H1 (cell line): Measurements from ENCODE around the gene LRWD1.

Experiments
- CBX5 ChIP-seq: fragments of 300-800, 300-1000 bp; sonication (generic); IDR thresholded peaks from 2 replicates; pipeline ENCODE4 v1.7.1; 2016; ENCODE audit warnings: antibody characterized with exemption, low read length, low read depth
- CEBPB ChIP-seq: IDR thresholded peaks from 2 replicates; pipeline ENCODE4 v1.6.1; 2012; ENCODE audit warnings: low read depth, low read length
- CHD2 ChIP-seq: IDR thresholded peaks from 2 replicates; pipeline ENCODE4 v1.6.1; 2012; ENCODE audit warnings: low read length, improper control_type of control experiment
- EP300 ChIP-seq, 2 experiments: IDR thresholded peaks; 1 replicate in 1 of 2; 2 replicates in 1 of 2; pipeline ENCODE4 v1.6.1; 2011 to 2012; ENCODE audit warnings: low read depth in 2 of 2, low read length in 2 of 2, mild to moderate bottlenecking in 2 of 2, borderline replicate concordance in 1 of 2, inconsistent platforms in 1 of 2, moderate library complexity in 1 of 2
- EZH2 ChIP-seq: fragments of 200-600 bp; sonication (generic); IDR thresholded peaks from 2 replicates; pipeline ENCODE4 v1.7.1; 2012; ENCODE audit warnings: low read depth, mild to moderate bottlenecking, moderate library complexity, low read length, inconsistent platforms; ENCODE audit not compliant: severe bottlenecking
- KDM1A ChIP-seq: fragments of 200-600, 300-600 bp; sonication (generic); IDR thresholded peaks from 2 replicates; pipeline ENCODE4 v1.7.1; 2016; ENCODE audit warnings: mild to moderate bottlenecking, low read length, borderline replicate concordance
- POLR2A ChIP-seq, 2 experiments: IDR thresholded peaks; 1 replicate in 1 of 2; 2 replicates in 1 of 2; pipeline ENCODE4 v1.6.1; 2011; ENCODE audit warnings: low read depth in 2 of 2, low read length in 2 of 2, mild to moderate bottlenecking in 2 of 2; ENCODE audit errors: control extremely low read depth in 1 of 2
- POLR2AphosphoS5 ChIP-seq: IDR thresholded peaks from 2 replicates; pipeline ENCODE4 v1.6.1; 2011; ENCODE audit warnings: low read depth, low read length
- RAD21 ChIP-seq, 2 experiments: IDR thresholded peaks in 1 of 2; conservative IDR thresholded peaks in 1 of 2; 2 replicates each; pipeline ENCODE4 v1.6.1; 2011; ENCODE audit warnings: low read depth in 2 of 2, low read length in 2 of 2, improper control_type of control experiment in 1 of 2, inconsistent platforms in 1 of 2, mild to moderate bottlenecking in 1 of 2, moderate library complexity in 1 of 2
- RXRA ChIP-seq: IDR thresholded peaks from 2 replicates; pipeline ENCODE4 v1.6.1; 2011; ENCODE audit warnings: low read depth, mild to moderate bottlenecking, low read length, moderate library complexity; ENCODE audit not compliant: insufficient read depth
- YY1 ChIP-seq: IDR thresholded peaks from 2 replicates; pipeline ENCODE4 v1.6.1; 2011; ENCODE audit warnings: low read depth, mild to moderate bottlenecking, low read length
- TF ChIP-seq, protein P1 (sequence below), 3 experiments: IDR thresholded peaks; 1 replicate in 2 of 3; 2 replicates in 1 of 3; pipeline versions ENCODE4 v1.5.1 to v1.6.1; 2011; ENCODE audit warnings: low read length in 3 of 3, mild to moderate bottlenecking in 3 of 3, inconsistent platforms in 2 of 3, low read depth in 1 of 3, moderate library complexity in 1 of 3; ENCODE audit not compliant: insufficient read depth in 1 of 3; ENCODE audit errors: control extremely low read depth in 1 of 3

DNA sequence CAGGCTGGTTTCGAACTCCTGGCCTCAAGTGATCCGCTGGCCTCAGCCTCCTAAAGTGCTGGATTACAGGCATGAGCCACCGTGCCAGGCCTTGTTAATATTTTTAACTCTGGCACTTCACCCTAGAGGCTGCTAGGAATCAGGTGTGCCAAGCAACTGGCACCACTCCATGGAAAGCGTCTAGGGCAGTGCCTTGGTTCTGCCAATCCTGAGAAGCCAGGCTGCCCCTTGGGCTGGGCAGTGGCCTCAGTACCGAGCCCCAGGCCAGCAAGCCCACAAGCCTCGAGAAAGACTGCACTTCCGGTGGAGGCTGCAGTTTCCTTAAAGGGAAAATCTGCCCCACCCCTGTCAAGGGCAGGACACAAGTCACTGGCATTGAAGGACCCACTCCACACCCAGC lies 11.5 kb upstream of the LRWD1 start:
- TF ChIP-seq POLR2A (IDR thresholded peaks at IDR 0.05; ENCODE audit: control extremely low read depth in 1 of 2, low read depth in 2 of 2, low read length in 2 of 2) (no peak), CHD2 (no peak), POLR2AphosphoS5 (no peak), YY1 (no peak), CBX5 (no peak), RXRA (no peak), KDM1A (no peak), CEBPB (no peak), EP300 (IDR thresholded peaks at IDR 0.05; ENCODE audit: borderline replicate concordance in 1 of 2, low read depth in 2 of 2, low read length in 2 of 2) (no peak), EZH2 (no peak), RAD21 (IDR thresholded peaks at IDR 0.05 in 1 of 2, conservative IDR thresholded peaks at IDR 0.05 in 1 of 2; ENCODE audit: low read depth in 2 of 2, low read length in 2 of 2) (no peak)
- TF ChIP-seq, protein P1, sequence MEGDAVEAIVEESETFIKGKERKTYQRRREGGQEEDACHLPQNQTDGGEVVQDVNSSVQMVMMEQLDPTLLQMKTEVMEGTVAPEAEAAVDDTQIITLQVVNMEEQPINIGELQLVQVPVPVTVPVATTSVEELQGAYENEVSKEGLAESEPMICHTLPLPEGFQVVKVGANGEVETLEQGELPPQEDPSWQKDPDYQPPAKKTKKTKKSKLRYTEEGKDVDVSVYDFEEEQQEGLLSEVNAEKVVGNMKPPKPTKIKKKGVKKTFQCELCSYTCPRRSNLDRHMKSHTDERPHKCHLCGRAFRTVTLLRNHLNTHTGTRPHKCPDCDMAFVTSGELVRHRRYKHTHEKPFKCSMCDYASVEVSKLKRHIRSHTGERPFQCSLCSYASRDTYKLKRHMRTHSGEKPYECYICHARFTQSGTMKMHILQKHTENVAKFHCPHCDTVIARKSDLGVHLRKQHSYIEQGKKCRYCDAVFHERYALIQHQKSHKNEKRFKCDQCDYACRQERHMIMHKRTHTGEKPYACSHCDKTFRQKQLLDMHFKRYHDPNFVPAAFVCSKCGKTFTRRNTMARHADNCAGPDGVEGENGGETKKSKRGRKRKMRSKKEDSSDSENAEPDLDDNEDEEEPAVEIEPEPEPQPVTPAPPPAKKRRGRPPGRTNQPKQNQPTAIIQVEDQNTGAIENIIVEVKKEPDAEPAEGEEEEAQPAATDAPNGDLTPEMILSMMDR (IDR thresholded peaks at IDR 0.05; ENCODE audit: control extremely low read depth in 1 of 3, insufficient read depth in 1 of 3, low read depth in 1 of 3, low read length in 3 of 3): no peak
